ENCODE measurements around the gene EXOC4.

The EXOC4 gene

DNA sequence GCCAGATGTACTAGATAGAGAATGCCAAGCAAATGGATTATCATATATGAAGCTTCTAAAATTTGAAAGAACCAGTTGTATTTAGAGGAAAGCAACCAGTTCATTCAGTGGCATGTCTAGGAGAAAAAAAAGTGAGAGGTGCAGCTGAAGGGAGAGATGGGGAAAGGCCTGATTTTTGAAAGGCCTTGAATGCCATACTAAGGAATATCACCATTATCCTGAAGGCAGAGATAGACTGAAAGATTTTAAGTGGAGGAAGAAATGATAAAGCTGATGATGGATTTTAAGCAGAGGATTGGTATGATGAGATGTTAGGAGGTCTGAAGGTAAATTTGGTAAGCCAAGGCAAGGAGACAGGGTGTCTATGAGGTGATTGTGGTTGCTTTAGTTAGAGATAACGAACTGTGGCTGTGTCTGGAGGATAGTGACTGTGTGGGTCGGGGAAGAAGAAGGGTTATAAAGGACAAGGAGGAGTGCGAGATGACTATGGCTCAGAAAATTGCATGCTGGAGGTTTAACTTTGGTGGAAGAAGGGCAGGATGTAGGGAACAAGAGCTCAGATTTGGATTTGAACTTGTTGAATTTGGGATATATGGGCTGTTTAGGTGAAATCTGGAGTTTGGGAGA lies 330.8 kb downstream of the EXOC4 start:
- Mint-ChIP-seq H3K4me1 (ENCODE audit: low read depth) (peaks cover 2% of the 10 kb centered on the region), H3K36me3 (ENCODE audit: low read depth) (peaks cover 50% of the 10 kb centered on the region), H3K27ac (no peak overlapping the region), H3K27me3 (no peaks in the 10 kb centered on the region), H3K4me3 (no peak overlapping the region), H3K9me3 (peaks cover 7% of the 10 kb centered on the region)
- no peak for DNase-seq

DNA sequence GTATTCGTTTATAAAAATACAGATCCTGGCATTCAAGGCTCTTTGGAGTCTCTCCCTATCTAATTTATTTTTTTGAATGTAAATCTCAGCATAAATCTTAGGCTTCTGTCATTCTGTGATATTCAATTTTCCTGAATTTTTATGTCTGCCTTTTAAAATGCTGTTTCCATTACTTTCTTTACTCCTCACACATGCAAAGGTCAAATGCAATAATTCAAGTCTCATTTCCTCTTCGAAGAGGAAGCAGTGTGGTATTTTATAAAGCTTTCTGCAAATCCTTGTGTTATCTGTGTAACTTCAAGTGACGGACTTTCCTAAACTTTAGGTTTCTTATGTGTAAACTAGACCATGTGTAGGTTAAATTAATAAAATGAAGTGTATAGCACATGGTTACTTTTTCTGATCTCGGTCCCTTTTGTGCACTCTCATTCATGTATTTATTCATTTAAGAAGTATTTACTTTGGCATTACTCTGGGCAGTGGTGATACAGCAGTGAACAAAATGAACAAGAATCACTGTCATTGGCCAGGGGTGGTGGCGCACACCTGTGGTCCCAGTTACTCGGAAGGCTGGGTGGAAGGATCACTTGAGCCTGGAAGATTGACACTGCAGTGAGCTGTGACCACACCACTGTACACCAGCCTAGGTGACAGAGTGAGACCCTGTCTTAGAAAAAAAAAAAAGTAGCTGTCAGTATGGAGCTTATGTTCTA lies 332.2 kb downstream of the EXOC4 start:
- Mint-ChIP-seq H3K27me3 (no peaks in the 10 kb centered on the region), H3K9me3 (peaks cover 7% of the 10 kb centered on the region), H3K36me3 (ENCODE audit: low read depth) (peaks cover 40% of the 10 kb centered on the region), H3K4me1 (ENCODE audit: low read depth) (peaks cover 2% of the 10 kb centered on the region), H3K4me3 (no peak overlapping the region), H3K27ac (no peak overlapping the region)
- DNase-seq, result no peak

DNA sequence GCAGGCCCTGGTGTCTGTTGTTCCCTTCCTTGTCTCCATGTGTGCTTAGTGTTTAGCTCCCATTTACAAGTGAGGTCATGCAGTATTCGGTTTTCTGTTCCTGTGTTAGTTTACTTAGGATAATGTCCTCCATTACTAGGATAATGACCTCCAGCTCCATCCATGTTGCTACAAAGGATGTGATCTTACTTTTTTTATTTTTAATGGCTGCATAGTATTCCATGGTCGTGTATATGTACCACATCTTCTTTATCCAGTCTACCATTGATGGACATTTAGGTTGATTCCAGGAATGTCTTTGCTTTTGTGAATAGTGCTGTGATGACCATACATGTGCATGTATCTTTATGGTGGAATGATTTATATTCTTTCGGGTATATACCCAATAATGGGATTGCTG lies 333.4 kb downstream of the EXOC4 start:
- H3K27ac Mint-ChIP-seq, result no peak overlapping the region
- H3K4me1 Mint-ChIP-seq (ENCODE audit: low read depth), result peaks cover 2% of the 10 kb centered on the region
- DNase-seq, result no peak
- peaks cover 30% of the 10 kb centered on the region for H3K36me3 Mint-ChIP-seq (ENCODE audit: low read depth)
- H3K9me3 Mint-ChIP-seq, result peaks cover 7% of the 10 kb centered on the region
- H3K4me3 Mint-ChIP-seq, result no peak overlapping the region
- no peaks in the 10 kb centered on the region for H3K27me3 Mint-ChIP-seq

DNA sequence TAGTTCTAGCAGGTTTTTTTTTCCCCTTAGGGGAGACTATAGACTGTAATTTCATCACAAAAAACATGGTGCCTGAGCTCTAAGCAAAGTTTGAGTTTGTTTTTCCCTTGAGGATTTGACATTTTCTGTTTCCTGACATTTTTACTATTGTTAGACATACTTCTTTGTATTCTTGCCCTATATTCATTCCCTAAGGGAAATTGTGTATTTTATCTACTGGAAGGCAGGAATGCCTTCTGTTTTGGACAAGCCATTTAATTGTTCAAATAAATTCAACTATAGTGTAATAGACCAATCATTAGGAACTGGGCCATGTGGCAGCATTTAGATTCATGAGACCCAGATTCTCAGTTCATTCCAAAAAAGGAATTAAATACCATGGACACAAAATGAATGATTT lies 335.0 kb downstream of the EXOC4 start:
- DNase-seq, result no peak
- Mint-ChIP-seq H3K27me3 (no peaks in the 10 kb centered on the region), H3K36me3 (ENCODE audit: low read depth) (peaks cover 29% of the 10 kb centered on the region), H3K4me1 (ENCODE audit: low read depth) (peaks cover 5% of the 10 kb centered on the region), H3K4me3 (no peak overlapping the region), H3K27ac (no peak overlapping the region), H3K9me3 (peaks cover 7% of the 10 kb centered on the region)

DNA sequence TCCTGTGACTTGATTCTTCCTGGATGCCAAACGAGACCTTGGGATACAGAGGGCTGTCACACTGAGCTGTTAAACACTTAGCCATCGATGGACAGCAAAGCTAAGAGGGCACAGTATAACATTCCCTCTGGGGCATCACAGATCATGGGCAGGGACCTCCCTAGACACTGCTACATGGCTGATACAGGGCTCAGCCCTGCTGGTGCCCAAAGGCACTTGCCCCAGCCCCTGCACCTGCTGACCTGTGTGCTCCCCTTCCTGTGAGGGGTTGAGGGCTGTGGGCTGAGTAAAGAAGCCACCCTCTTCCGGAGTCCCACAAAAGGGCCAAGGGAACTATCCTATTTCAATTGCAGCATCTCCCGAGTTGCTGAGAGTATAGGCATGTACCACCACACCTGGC lies 337.9 kb downstream of the EXOC4 start:
- peaks cover 4% of the 10 kb centered on the region for H3K9me3 Mint-ChIP-seq
- peaks cover 21% of the 10 kb centered on the region for H3K36me3 Mint-ChIP-seq (ENCODE audit: low read depth)
- H3K4me1 Mint-ChIP-seq (ENCODE audit: low read depth), result peaks cover 2% of the 10 kb centered on the region
- H3K27me3 Mint-ChIP-seq, result no peaks in the 10 kb centered on the region
- no peak overlapping the region for H3K27ac Mint-ChIP-seq
- DNase-seq, result no peak
- H3K4me3 Mint-ChIP-seq, result no peak overlapping the region

DNA sequence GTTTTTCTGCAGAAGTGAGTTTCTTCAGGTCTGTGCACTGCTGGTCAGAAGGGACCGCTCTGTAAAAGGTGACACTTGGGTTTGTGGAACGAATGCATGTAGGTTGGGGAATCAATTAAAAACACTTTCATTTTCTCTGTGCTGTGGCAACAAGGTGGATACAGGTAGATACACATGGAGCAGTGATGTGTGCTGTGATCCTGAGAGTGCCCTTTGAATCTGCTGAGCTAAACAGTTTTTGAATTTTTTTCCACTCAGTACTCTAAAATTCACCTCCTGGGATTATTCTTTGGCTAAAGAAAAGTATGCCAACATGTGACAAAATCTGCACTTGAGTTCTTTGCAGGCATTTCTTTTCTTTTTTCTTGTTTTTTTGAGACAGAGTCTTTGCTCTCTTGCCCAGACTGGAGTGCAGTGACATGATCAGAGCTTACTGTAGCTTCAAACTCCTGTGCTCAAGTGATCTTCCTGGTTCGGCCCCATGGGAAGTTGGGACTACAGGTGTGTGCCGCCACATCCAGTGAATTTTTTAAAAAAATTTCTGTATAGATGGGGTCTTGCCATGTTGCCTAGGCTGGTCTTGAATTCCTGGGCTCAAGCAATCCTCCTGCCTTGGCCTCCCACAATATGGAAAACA lies 338.9 kb downstream of the EXOC4 start:
- DNase-seq, result no peak
- H3K27ac Mint-ChIP-seq, result no peak overlapping the region
- H3K36me3 Mint-ChIP-seq (ENCODE audit: low read depth), result peaks cover 14% of the 10 kb centered on the region

DNA sequence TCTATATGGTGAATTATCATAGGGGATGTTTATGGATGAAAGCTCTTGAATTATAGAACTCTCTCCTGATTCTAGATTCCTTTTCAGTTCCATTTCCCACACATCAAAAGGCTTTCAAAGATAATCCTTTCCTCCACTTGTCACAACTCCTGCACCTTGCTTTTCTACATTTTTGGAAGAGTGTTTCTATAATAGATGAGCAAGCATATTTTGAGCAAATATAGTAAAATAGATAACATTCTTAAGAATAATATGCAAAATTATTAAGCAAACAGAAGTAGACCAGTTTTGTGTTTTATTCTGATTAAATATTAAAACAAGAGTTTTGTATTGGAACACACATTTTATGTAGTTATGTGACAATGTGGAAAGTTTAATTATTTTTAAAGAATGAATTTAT lies 340.7 kb downstream of the EXOC4 start:
- Mint-ChIP-seq H3K27me3 (no peaks in the 10 kb centered on the region), H3K4me3 (no peak overlapping the region), H3K27ac (no peak overlapping the region), H3K36me3 (ENCODE audit: low read depth) (peaks cover 8% of the 10 kb centered on the region), H3K9me3 (no peaks in the 10 kb centered on the region), H3K4me1 (ENCODE audit: low read depth) (peaks cover 2% of the 10 kb centered on the region)
- no peak for DNase-seq

More for the DNA sequence above, 338.9 kb downstream of the EXOC4 start:
- H3K4me3 Mint-ChIP-seq, result no peak overlapping the region
- H3K9me3 Mint-ChIP-seq, result no peaks in the 10 kb centered on the region
- H3K4me1 Mint-ChIP-seq (ENCODE audit: low read depth), result peaks cover 2% of the 10 kb centered on the region
- H3K27me3 Mint-ChIP-seq, result no peaks in the 10 kb centered on the region

DNA sequence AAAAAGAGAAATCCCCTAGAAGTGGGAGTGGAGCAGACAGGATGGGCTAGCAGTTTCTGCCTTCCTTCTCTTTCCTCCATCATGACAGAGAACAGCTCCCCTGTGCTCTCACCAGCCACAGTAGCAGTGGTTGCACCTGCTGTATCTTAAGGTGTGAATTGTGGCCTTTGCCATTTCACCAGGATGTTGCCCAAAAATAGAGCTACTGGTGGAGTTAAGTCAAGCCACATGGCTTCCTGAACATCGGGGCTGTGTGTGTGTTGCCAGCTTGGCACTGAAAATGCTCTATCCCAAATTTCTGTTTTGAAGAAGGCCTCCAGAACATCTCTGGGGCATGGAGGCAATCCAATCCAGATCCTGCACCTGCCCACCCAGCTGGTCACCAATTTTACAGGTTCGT lies 348.7 kb downstream of the EXOC4 start:
- Mint-ChIP-seq H3K36me3 (ENCODE audit: low read depth) (peaks cover 4% of the 10 kb centered on the region), H3K27ac (no peak overlapping the region), H3K4me1 (ENCODE audit: low read depth) (peaks cover 5% of the 10 kb centered on the region), H3K9me3 (no peaks in the 10 kb centered on the region), H3K27me3 (no peaks in the 10 kb centered on the region), H3K4me3 (no peak overlapping the region)
- DNase-seq, result no peak

DNA sequence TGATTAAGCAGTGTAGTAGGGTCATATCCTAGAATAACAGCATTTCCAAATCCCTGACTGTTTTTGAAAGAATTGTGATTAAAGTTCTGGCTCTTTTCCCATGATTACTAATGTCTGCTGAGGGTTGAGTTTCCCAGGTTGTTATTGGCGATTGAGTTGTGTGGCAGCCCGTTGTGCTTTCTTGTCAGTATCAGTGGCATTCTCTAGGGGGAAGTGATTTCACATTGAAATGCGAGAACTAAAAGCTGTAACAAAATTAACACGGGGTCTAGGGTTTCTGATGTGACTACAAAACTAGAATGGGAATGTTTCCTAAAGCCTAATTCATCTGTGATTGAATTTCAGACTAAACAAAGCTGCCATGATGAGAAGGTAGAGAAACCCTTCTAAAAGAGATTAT lies 349.4 kb downstream of the EXOC4 start:
- no peaks in the 10 kb centered on the region for H3K27me3 Mint-ChIP-seq
- no peak overlapping the region for H3K4me3 Mint-ChIP-seq
- H3K36me3 Mint-ChIP-seq (ENCODE audit: low read depth), result peaks cover 4% of the 10 kb centered on the region
- peaks cover 5% of the 10 kb centered on the region for H3K4me1 Mint-ChIP-seq (ENCODE audit: low read depth)
- no peaks in the 10 kb centered on the region for H3K9me3 Mint-ChIP-seq
- H3K27ac Mint-ChIP-seq, result no peak overlapping the region
- DNase-seq, result no peak

DNA sequence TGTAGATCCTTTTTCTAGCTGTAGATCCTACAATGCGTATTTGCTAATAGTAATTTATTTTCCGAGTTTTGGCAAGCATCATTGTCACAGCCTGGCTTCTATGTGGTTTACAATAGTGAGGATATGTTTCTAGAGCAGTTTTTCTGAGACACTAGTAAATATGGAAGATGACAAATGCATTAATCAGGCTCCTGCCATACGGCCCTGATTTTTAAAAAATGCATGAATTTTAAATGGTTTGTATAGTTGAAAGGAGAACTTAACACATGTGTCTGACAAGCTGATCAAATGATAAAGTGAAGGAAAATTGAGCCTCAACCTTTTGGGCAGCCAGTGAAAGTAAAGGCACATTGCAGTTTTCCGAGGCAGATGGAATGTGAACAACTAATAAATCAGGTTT lies 354.1 kb downstream of the EXOC4 start:
- H3K27me3 Mint-ChIP-seq, result no peaks in the 10 kb centered on the region
- no peak overlapping the region for H3K27ac Mint-ChIP-seq
- no peaks in the 10 kb centered on the region for H3K4me1 Mint-ChIP-seq (ENCODE audit: low read depth)
- no peak for DNase-seq
- H3K4me3 Mint-ChIP-seq, result no peak overlapping the region
- no peaks in the 10 kb centered on the region for H3K36me3 Mint-ChIP-seq (ENCODE audit: low read depth)
- no peaks in the 10 kb centered on the region for H3K9me3 Mint-ChIP-seq

DNA sequence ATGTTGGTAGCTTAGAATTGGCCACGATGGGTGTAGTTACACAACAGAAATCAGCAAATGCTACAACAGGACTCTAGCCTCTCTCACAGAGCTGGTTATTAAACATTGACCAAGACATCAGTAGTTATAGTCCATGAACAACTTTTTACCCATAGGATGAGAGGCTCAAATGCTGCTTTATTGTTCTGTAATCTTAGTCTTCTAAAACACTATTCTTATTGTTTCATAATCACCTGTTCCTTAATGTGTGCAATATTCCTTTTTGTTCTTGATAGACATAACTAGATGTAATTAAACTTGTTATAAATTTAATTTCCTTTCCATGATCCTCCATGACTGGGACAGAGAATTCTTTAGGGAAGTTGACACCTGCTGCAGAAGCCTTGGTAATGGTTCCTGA lies 356.9 kb downstream of the EXOC4 start:
- no peak for DNase-seq
- no peaks in the 10 kb centered on the region for H3K27me3 Mint-ChIP-seq
- H3K36me3 Mint-ChIP-seq (ENCODE audit: low read depth), result peaks cover 2% of the 10 kb centered on the region
- no peak overlapping the region for H3K4me3 Mint-ChIP-seq
- no peak overlapping the region for H3K27ac Mint-ChIP-seq
- H3K9me3 Mint-ChIP-seq, result no peaks in the 10 kb centered on the region
- H3K4me1 Mint-ChIP-seq (ENCODE audit: low read depth), result no peaks in the 10 kb centered on the region

DNA sequence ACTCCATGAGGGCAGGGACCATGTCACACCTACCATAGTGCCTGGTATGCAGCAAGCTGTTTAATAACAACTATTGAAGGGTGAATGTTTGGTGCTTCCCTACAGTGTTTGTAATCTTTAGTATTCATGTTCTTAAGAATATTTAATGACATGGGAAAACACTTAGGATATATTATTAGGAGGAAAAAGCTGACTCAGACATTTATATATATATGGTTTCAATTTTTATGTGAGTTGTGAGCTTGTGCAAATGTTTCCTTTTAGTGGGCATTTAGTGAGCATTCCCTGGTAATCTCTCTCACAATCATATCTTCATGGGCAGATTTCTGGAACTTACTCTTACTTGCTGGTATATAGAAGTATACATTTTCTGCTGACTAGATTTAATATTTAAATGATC lies 359.1 kb downstream of the EXOC4 start:
- no peak for DNase-seq
- Mint-ChIP-seq H3K4me3 (no peak overlapping the region), H3K27me3 (no peaks in the 10 kb centered on the region), H3K36me3 (ENCODE audit: low read depth) (peaks cover 2% of the 10 kb centered on the region), H3K27ac (no peak overlapping the region), H3K9me3 (no peaks in the 10 kb centered on the region), H3K4me1 (ENCODE audit: low read depth) (no peaks in the 10 kb centered on the region)

DNA sequence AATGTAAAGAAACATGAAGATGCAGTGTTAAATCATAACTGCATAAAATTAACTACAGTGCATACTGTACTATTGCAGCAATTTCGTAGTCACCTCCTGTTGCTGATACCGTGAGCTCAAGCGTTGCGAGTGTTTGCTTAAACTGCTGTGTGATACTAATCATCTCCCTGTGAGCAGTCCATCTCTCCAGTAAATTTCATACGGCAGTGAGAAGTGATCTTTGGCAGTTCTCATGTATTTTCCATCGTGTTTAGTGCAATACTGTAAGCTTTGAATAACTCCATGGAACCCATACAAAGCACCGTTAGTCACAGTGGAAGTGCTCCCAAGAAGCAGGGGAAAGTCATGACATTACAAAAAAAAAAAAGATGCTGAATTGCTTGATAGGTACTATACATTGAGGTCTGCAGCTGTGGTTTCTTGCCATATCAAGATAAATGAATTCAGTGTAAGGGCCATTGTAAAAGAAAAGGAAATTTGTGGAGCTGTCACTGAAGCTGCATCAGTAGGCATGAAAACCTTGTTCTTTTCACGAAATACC lies 360.4 kb downstream of the EXOC4 start:
- no peaks in the 10 kb centered on the region for H3K4me1 Mint-ChIP-seq (ENCODE audit: low read depth)
- H3K4me3 Mint-ChIP-seq, result no peak overlapping the region
- no peaks in the 10 kb centered on the region for H3K27me3 Mint-ChIP-seq
- H3K9me3 Mint-ChIP-seq, result no peaks in the 10 kb centered on the region
- DNase-seq, result no peak
- H3K27ac Mint-ChIP-seq, result no peak overlapping the region
- peaks cover 4% of the 10 kb centered on the region for H3K36me3 Mint-ChIP-seq (ENCODE audit: low read depth)

DNA sequence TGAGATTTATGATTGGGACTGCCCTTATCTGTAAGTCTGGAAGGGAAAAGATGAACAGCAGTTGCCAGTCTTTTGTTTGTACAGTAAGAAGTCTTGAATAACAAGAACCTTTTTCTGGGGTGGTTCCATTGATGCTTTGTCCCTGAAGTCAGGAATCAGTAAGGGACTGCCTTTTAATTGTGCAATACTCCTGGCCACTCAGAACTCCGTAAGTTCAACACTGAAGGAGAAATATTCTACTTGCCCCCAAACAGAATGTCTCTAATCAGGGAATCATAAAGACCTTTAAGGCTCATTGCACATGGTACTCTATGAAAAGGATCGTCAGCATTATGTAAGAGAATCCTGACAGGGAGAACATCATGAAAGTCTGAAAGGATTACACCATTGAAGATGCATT lies 361.4 kb downstream of the EXOC4 start:
- H3K27me3 Mint-ChIP-seq, result no peaks in the 10 kb centered on the region
- no peak overlapping the region for H3K27ac Mint-ChIP-seq
- H3K4me1 Mint-ChIP-seq (ENCODE audit: low read depth), result no peaks in the 10 kb centered on the region
- H3K4me3 Mint-ChIP-seq, result no peak overlapping the region
- H3K36me3 Mint-ChIP-seq (ENCODE audit: low read depth), result peaks cover 4% of the 10 kb centered on the region
- no peaks in the 10 kb centered on the region for H3K9me3 Mint-ChIP-seq
- no peak for DNase-seq

DNA sequence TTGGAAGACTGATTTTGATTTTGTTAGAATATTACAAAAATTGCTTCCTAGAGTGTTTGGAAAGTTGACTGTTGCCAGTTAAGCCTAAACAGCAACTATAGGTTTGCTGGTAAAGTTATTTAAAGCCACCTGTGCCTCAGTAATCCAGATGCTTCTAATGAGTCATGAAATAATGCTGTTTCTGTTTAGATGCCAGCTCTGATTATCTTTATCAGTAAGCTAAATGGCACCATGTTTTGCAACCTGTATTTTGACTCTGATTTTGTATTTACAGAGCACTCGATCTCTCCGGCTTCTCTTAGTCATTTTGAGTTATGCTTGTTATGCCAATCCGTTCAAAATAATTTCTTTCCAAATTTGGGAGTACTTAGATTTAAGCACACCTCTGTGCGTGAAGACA lies 366.1 kb downstream of the EXOC4 start:
- Mint-ChIP-seq H3K9me3 (no peaks in the 10 kb centered on the region), H3K4me3 (no peak overlapping the region), H3K27me3 (no peaks in the 10 kb centered on the region), H3K27ac (no peak overlapping the region), H3K4me1 (ENCODE audit: low read depth) (no peaks in the 10 kb centered on the region), H3K36me3 (ENCODE audit: low read depth) (peaks cover 3% of the 10 kb centered on the region)
- no peak for DNase-seq

Data from activated T-cell treated with anti-CD3 and anti-CD28 coated beads, Interleukin-2, amount 50 U/mL, for 24 hours (primary cell).